ENCODE results near the gene NR3C2. TPM values are rescaled to one million over a fixed set of nuclear protein-coding genes. Genes with fewer than 3 reads are reported as not detected.

The NR3C2 gene
- polyA plus RNA-seq, 1 experiment, result 0.14 TPM

- ChIA-PET CTCF (no interaction called here), POLR2A (no interaction called here)
- Histone ChIP-seq H3K27me3 (ENCODE audit: control insufficient read depth, insufficient read depth, low read length) (no peaks in the 10 kb centered on the region), H3K27ac (ENCODE audit: low read depth, low read length) (no peak overlapping the region), H3K4me3 (ENCODE audit: low read depth, low read length) (no peak overlapping the region), H3K9me3 (ENCODE audit: control insufficient read depth, insufficient read depth, low read length) (no peaks in the 10 kb centered on the region; the same call in 1 of the 2 replicates)
- no peak for TF ChIP-seq CTCF (IDR thresholded peaks at IDR 0.05; ENCODE audit: low read depth, low read length)
- DNase-seq (ENCODE audit: low read depth, low spot score), result no peak
Observed at GRCh38 chr4:148095346-148095923, 346.8 kb downstream of the NR3C2 start.

- DNase-seq (ENCODE audit: low read depth, low spot score), result no peak
- H3K27me3 ChIP-seq (ENCODE audit: control insufficient read depth, insufficient read depth, low read length), result no peaks in the 10 kb centered on the region
- POLR2A ChIA-PET, result no interaction called here
- CTCF ChIA-PET, result no interaction called here
- no peak overlapping the region for H3K4me3 ChIP-seq (ENCODE audit: low read depth, low read length)
- TF ChIP-seq CTCF (IDR thresholded peaks at IDR 0.05; ENCODE audit: low read depth, low read length), result no peak
- no peak overlapping the region for H3K27ac ChIP-seq (ENCODE audit: low read depth, low read length)
- H3K9me3 ChIP-seq (ENCODE audit: control insufficient read depth, insufficient read depth, low read length), result no peaks in the 10 kb centered on the region; the same call in 1 of the 2 replicates
Observed at GRCh38 chr4:148094149-148094548, 348.1 kb downstream of the NR3C2 start.

DNA sequence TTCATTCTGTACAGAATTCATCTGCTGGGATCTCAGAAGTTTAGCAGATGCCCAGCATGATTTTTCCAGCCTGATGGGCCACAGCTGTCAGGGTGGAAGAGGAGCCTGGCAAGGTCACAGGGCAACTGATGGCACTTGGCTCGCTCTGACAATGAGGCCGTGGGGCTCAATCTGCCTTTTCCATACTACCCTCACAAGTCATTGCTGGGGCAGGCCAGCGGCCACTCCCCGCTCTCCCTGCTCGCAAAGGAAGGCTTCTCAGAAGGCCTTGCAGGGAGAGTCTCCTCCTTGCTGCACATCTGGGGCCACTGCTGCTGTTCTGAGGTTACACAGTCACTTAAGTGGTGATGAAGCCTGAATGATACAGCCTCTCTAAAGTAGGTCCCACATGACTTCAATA is 349.1 kb downstream of the NR3C2 start:
- Histone ChIP-seq H3K4me3 (ENCODE audit: low read depth, low read length) (no peak overlapping the region), H3K27me3 (ENCODE audit: control insufficient read depth, insufficient read depth, low read length) (no peaks in the 10 kb centered on the region), H3K27ac (ENCODE audit: low read depth, low read length) (no peak overlapping the region), H3K9me3 (ENCODE audit: control insufficient read depth, insufficient read depth, low read length) (no peaks in the 10 kb centered on the region; the same call in 1 of the 2 replicates)
- TF ChIP-seq CTCF (IDR thresholded peaks at IDR 0.05; ENCODE audit: low read depth, low read length), result no peak
- ChIA-PET POLR2A (no interaction called here), CTCF (no interaction called here)
- no peak for DNase-seq (ENCODE audit: low read depth, low spot score)

GRCh38 chr4:148092316-148093014 is 349.7 kb downstream of the NR3C2 start:
- Histone ChIP-seq H3K27ac (ENCODE audit: low read depth, low read length) (no peak overlapping the region), H3K27me3 (ENCODE audit: control insufficient read depth, insufficient read depth, low read length) (no peaks in the 10 kb centered on the region), H3K9me3 (ENCODE audit: control insufficient read depth, insufficient read depth, low read length) (no peaks in the 10 kb centered on the region; the same call in 1 of the 2 replicates), H3K4me3 (ENCODE audit: low read depth, low read length) (no peak overlapping the region)
- no peak for TF ChIP-seq CTCF (IDR thresholded peaks at IDR 0.05; ENCODE audit: low read depth, low read length)
- DNase-seq (ENCODE audit: low read depth, low spot score), result no peak
- ChIA-PET CTCF (no interaction called here), POLR2A (no interaction called here)

DNA sequence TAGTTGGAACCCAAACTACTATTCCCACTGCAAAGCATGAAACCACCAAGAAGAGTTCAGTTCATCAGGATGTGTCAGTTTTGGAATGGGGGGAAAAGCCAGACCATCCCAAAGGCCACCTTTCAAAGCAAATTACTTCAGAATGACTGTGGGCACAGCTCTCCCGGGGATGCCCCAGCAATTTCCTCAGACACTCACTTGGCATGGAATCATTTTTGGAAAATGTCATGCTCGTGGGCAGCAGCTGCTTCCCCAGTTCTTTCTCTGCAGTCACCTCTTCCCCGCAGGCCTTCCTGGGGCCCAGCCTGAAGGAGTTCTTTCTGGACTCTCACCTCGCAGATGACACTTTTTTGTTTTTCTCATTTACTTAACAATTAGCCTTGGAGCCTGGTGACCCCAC is 350.3 kb downstream of the NR3C2 start:
- POLR2A ChIA-PET, result no interaction called here
- no peak overlapping the region for H3K4me3 ChIP-seq (ENCODE audit: low read depth, low read length)
- DNase-seq (ENCODE audit: low read depth, low spot score), result no peak
- TF ChIP-seq CTCF (IDR thresholded peaks at IDR 0.05; ENCODE audit: low read depth, low read length), result no peak
- no peaks in the 10 kb centered on the region; the same call in 1 of the 2 replicates for H3K9me3 ChIP-seq (ENCODE audit: control insufficient read depth, insufficient read depth, low read length)
- CTCF ChIA-PET, result no interaction called here
- H3K27me3 ChIP-seq (ENCODE audit: control insufficient read depth, insufficient read depth, low read length), result no peaks in the 10 kb centered on the region
- H3K27ac ChIP-seq (ENCODE audit: low read depth, low read length), result no peak overlapping the region

All from AG04450 (cell line).